SU-DHL-6 (cell line): ENCODE measurements around the gene SF1.

Experiments used
- EZH2phosphoT487 ChIP-seq: fragments of 200-600 bp; sonication (generic), shearing (Covaris generic); conservative IDR thresholded peaks from 2 replicates; pipeline ENCODE4 v1.6.1; 2018; ENCODE audit warnings: mild to moderate bottlenecking, antibody characterized with exemption, low read length, moderate library complexity, mixed read lengths
- TF ChIP-seq, protein P1 (sequence below): fragments of 200-600 bp; sonication (generic); IDR thresholded peaks from one replicate; pipeline ENCODE4 v1.5.1; 2017; ENCODE audit warnings: antibody characterized with exemption, mild to moderate bottlenecking, low read length, moderate library complexity; ENCODE audit not compliant: insufficient read depth, poor library complexity, severe bottlenecking

DNA sequence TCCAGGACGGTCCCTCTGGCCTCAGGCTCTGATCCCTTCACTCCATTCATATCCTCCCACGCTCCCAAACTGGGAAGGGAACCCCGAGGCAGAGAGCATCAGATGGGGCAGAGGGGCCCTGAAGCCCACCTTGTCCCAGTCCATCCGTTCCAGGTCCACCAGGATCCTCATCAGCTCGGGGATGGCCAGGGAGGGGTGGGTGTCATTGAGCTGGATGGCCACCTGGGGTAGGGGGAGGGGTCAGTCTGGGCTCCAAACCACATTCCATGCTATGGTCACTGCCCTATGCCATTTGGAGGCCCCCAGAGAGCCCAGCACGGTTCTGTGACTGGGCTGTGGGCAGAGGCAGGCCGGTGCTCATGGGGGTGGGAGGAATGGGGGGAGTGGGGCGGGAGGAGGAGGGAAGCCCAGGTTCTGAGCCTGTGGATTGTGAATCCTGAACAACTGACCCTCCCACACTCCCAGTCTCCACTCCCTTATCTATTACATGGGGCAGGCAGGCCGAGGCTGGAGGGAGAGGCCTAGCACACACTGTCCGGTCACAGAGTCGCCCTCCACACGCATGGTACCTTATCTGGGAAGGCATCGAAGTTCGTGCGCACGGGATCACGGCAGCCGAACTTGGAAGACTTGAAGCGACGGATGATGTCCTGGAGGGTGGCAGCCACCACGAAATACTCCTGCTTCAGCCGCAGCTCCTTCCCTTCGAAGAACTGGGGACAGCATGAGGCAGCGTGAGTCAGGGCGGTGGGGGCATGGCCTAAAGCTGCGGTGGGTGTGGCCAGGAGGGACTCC, 24.0 kb downstream of the SF1 start:
- TF ChIP-seq, protein P1, sequence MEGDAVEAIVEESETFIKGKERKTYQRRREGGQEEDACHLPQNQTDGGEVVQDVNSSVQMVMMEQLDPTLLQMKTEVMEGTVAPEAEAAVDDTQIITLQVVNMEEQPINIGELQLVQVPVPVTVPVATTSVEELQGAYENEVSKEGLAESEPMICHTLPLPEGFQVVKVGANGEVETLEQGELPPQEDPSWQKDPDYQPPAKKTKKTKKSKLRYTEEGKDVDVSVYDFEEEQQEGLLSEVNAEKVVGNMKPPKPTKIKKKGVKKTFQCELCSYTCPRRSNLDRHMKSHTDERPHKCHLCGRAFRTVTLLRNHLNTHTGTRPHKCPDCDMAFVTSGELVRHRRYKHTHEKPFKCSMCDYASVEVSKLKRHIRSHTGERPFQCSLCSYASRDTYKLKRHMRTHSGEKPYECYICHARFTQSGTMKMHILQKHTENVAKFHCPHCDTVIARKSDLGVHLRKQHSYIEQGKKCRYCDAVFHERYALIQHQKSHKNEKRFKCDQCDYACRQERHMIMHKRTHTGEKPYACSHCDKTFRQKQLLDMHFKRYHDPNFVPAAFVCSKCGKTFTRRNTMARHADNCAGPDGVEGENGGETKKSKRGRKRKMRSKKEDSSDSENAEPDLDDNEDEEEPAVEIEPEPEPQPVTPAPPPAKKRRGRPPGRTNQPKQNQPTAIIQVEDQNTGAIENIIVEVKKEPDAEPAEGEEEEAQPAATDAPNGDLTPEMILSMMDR: no peak
- TF ChIP-seq EZH2phosphoT487: no peak
